ENCODE data around the gene MRGPRX3. TPM values are rescaled to one million over a fixed set of nuclear protein-coding genes. Genes with fewer than 3 reads are reported as not detected.

MRGPRX3 gene
- total and polyA plus RNA-seq, 2 of the 8 experiments (the other 6 are each of a cell fraction or from before 2014, with no cell fraction given) = not detected

DNA sequence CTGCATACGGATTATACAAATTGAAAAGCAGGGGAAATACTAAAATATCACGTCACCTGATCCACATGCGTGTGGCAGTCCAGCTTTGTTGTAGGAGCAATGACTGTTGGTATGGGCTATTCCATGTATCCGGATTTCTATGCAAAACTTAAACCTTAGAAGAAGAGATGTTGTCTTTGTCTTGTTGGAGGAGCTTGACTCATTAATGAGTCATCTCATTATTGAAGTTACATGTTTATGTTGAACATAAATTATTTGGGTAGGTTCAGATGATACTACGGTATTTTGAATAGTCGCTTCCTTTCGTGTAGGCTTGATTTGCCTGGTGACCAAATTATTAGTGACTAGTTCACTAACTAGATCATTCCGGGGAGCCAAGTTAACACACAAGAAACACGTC is 25.7 kb upstream of the MRGPRX3 start:
- Histone ChIP-seq H2AFZ (ENCODE audit: low read length) (no peak overlapping the region), H3K79me2 (ENCODE audit: control insufficient read depth in 1 of 2, insufficient read depth in 2 of 2, low read length in 2 of 2) (peaks cover 6 to 38% of the 10 kb centered on the region in 2 experiments), H3K27ac (ENCODE audit: low read depth, low read length) (no peak overlapping the region), H2BK120ac (replicated peaks; ENCODE audit: low read depth, low read length) (no peak overlapping the region), H3K4ac (replicated peaks; ENCODE audit: insufficient read length, low read depth, low read length) (no peak overlapping the region), H3K4me3 (ENCODE audit: extremely low read depth in 1 of 4, insufficient read depth in 2 of 4, low read depth in 3 of 4, low read length in 4 of 4) (no peak overlapping the region), H2BK12ac (ENCODE audit: low read depth, low read length) (no peak overlapping the region), H3K79me1 (ENCODE audit: low read depth, low read length) (peaks cover 2% of the 10 kb centered on the region; the same call in 1 of the 2 replicates), H3K23me2 (ENCODE audit: low read depth, low read length) (no peaks in the 10 kb centered on the region), H2AK5ac (ENCODE audit: low read depth, low read length) (no peak overlapping the region), H3K9me3 (ENCODE audit: insufficient read depth in 2 of 2, low read depth in 1 of 2, low read length in 1 of 2) (no peaks in the 10 kb centered on the region), H3K14ac (ENCODE audit: insufficient read length) (no peak overlapping the region), H4K20me1 (replicated peaks in 1 of 2; ENCODE audit: control insufficient read depth in 1 of 2, insufficient read depth in 2 of 2, low read length in 2 of 2) (peaks cover 3 to 4% of the 10 kb centered on the region in 2 experiments), H4K91ac (replicated peaks; ENCODE audit: insufficient read length, low read length) (no peak overlapping the region), H2BK15ac (ENCODE audit: low read length) (no peak overlapping the region), H3K36me3 (ENCODE audit: control insufficient read depth in 2 of 4, insufficient read depth in 4 of 4, low read length in 3 of 4) (peaks cover 6 to 22% (median 14%) of the 10 kb centered on the region in 4 experiments), H2BK20ac (ENCODE audit: low read length) (no peak overlapping the region), H3K27me3 (replicated peaks in 1 of 4; ENCODE audit: control insufficient read depth in 3 of 4, extremely low read depth in 1 of 4, insufficient read depth in 3 of 4, low read length in 3 of 4) (peaks cover 0 to 3% (median 0%) of the 10 kb centered on the region in 4 experiments; a peak in 1 of 7 replicates), H4K5ac (ENCODE audit: insufficient read length, low read depth, low read length) (no peak overlapping the region), H3K9ac (replicated peaks in 1 of 4; ENCODE audit: extremely low read depth in 1 of 4, low read depth in 3 of 4, low read length in 3 of 4) (no peak overlapping the region), H2BK5ac (ENCODE audit: low read depth, low read length) (no peak overlapping the region), H3K18ac (ENCODE audit: extremely low read depth, low read length) (no peak overlapping the region), H3K56ac (replicated peaks; ENCODE audit: insufficient read length, low read depth, low read length) (no peak overlapping the region), H3K4me2 (ENCODE audit: insufficient read depth in 1 of 2, low read depth in 2 of 2, low read length in 2 of 2) (no peak overlapping the region), H3K23ac (ENCODE audit: insufficient read length) (no peak overlapping the region), H3K4me1 (replicated peaks in 1 of 4; ENCODE audit: control insufficient read depth in 3 of 4, insufficient read depth in 4 of 4, low read length in 3 of 4) (0 out of 7 replicates have a peak, but pooled peaks cover 0 to 2% (median 0%) of the 10 kb centered on the region in 4 experiments), H4K8ac (ENCODE audit: extremely low read depth, insufficient read depth, low read length) (no peak overlapping the region)
- ChIA-PET CTCF (ENCODE audit: partially characterized antibody) (interaction anchor here (0.5 to 1.8 kb wide), 17 partner anchors 9 to 659 kb away, joined by 3 to 15 read pairs (median 3); partner anchors contain the start of gene LDHA), POLR2A (ENCODE audit: partially characterized antibody) (interaction anchor here (0.6 to 1.2 kb wide), 3 partner anchors 9 to 525 kb away, joined by 3 read pairs; no protein-coding TSS in a partner anchor)
- WGBS, 2 experiments (ENCODE audit: extremely low coverage in 1 of 2, insufficient coverage in 1 of 2, insufficient read length in 1 of 2, insufficient replicate concordance in 2 of 2, low coverage in 1 of 2, low lambda C conversion rate in 2 of 2, missing lambda C conversion rate in 1 of 2) = 91% methylated on average over 9 of the region's 9 CpGs; no CpG with 5 or more reads in 1 of the 2 experiments
- no peak for DNase-seq (ENCODE audit: low read depth in 1 of 2, low spot score in 2 of 2)
- no peak for FAIRE-seq
- TF ChIP-seq HDAC6 (IDR thresholded peaks at IDR 0.05; ENCODE audit: low read depth, low read length) (no peak), TBP (IDR thresholded peaks at IDR 0.05; ENCODE audit: low read depth, low read length) (no peak), KDM5A (IDR thresholded peaks at IDR 0.05; ENCODE audit: low read length) (no peak), RAD21 (IDR thresholded peaks at IDR 0.05 in 1 of 2, conservative IDR thresholded peaks at IDR 0.05 in 1 of 2; ENCODE audit: low read depth in 2 of 2, low read length in 2 of 2) (no peak), TAF7 (optimal IDR thresholded peaks at IDR 0.05; ENCODE audit: borderline replicate concordance, low read depth, low read length) (no peak), TEAD4 (IDR thresholded peaks at IDR 0.05; ENCODE audit: low read depth, low read length) (no peak), SP4 (IDR thresholded peaks at IDR 0.05; ENCODE audit: low read length) (no peak), CBX8 (IDR thresholded peaks at IDR 0.05; ENCODE audit: borderline replicate concordance, low read depth, low read length) (no peak), CBX5 (IDR thresholded peaks at IDR 0.05; ENCODE audit: low read depth, low read length) (no peak), CTBP2 (IDR thresholded peaks at IDR 0.05; ENCODE audit: borderline replicate concordance, insufficient read depth, insufficient read length, low read length) (no peak)
- TF ChIP-seq, protein P1, sequence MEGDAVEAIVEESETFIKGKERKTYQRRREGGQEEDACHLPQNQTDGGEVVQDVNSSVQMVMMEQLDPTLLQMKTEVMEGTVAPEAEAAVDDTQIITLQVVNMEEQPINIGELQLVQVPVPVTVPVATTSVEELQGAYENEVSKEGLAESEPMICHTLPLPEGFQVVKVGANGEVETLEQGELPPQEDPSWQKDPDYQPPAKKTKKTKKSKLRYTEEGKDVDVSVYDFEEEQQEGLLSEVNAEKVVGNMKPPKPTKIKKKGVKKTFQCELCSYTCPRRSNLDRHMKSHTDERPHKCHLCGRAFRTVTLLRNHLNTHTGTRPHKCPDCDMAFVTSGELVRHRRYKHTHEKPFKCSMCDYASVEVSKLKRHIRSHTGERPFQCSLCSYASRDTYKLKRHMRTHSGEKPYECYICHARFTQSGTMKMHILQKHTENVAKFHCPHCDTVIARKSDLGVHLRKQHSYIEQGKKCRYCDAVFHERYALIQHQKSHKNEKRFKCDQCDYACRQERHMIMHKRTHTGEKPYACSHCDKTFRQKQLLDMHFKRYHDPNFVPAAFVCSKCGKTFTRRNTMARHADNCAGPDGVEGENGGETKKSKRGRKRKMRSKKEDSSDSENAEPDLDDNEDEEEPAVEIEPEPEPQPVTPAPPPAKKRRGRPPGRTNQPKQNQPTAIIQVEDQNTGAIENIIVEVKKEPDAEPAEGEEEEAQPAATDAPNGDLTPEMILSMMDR (IDR thresholded peaks at IDR 0.05; ENCODE audit: control extremely low read depth in 1 of 3, insufficient read depth in 1 of 3, low read depth in 1 of 3, low read length in 3 of 3) = no peak
